Progenitor cell of endocrine pancreas (in vitro differentiated cells): ENCODE results near the gene CPOX. TPM values are rescaled to one million over a fixed set of nuclear protein-coding genes. Genes with fewer than 3 reads are reported as not detected.

Experiments used
- DNase-seq: peaks from one replicate; pipeline ENCODE4 v3.0.0; 2021; ENCODE audit warnings: low spot score; ENCODE audit not compliant: unreplicated experiment
- H3K27ac Mint-ChIP-seq: 2 replicates; pipeline ENCODE4 v1.8.0; 2021; ENCODE audit warnings: mild to moderate bottlenecking, moderate library complexity, mixed read lengths
- H3K27me3 Mint-ChIP-seq: 2 replicates; pipeline ENCODE4 v1.8.0; 2021; ENCODE audit warnings: mixed read lengths
- H3K36me3 Mint-ChIP-seq: 2 replicates; pipeline ENCODE4 v1.8.0; 2022; ENCODE audit warnings: mixed read lengths; ENCODE audit not compliant: insufficient read depth
- H3K4me1 Mint-ChIP-seq: 2 replicates; pipeline ENCODE4 v1.8.0; 2021; ENCODE audit warnings: low read depth, mixed read lengths
- H3K4me3 Mint-ChIP-seq: 2 replicates; pipeline ENCODE4 v1.8.0; 2021; ENCODE audit warnings: low read depth, mild to moderate bottlenecking, moderate library complexity, mixed read lengths
- H3K9me3 Mint-ChIP-seq: 2 replicates; pipeline ENCODE4 v1.8.0; 2021; ENCODE audit warnings: low read depth, mixed read lengths
- total RNA-seq: library from RNA; stranded (reverse); gene quantifications from 2 replicates; pipeline ENCODE4 v1.2.1, GENCODE V29; 2021
- TF ChIP-seq, protein P1 (sequence below): fragments of 200-600 bp; sonication (generic); IDR thresholded peaks from one replicate; pipeline ENCODE4 v1.5.0; 2021; ENCODE audit warnings: antibody characterized with exemption, mild to moderate bottlenecking; ENCODE audit not compliant: unreplicated experiment

The CPOX gene
- total RNA-seq, 1 donor from 2014 or later, result 24.4 TPM

- DNase-seq, result no peak
- H3K36me3 Mint-ChIP-seq, result no peaks in the 10 kb centered on the region
- no peaks in the 10 kb centered on the region for H3K27me3 Mint-ChIP-seq
- TF ChIP-seq, protein P1, sequence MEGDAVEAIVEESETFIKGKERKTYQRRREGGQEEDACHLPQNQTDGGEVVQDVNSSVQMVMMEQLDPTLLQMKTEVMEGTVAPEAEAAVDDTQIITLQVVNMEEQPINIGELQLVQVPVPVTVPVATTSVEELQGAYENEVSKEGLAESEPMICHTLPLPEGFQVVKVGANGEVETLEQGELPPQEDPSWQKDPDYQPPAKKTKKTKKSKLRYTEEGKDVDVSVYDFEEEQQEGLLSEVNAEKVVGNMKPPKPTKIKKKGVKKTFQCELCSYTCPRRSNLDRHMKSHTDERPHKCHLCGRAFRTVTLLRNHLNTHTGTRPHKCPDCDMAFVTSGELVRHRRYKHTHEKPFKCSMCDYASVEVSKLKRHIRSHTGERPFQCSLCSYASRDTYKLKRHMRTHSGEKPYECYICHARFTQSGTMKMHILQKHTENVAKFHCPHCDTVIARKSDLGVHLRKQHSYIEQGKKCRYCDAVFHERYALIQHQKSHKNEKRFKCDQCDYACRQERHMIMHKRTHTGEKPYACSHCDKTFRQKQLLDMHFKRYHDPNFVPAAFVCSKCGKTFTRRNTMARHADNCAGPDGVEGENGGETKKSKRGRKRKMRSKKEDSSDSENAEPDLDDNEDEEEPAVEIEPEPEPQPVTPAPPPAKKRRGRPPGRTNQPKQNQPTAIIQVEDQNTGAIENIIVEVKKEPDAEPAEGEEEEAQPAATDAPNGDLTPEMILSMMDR, result no peak
- H3K9me3 Mint-ChIP-seq, result no peaks in the 10 kb centered on the region
- peaks cover 3% of the 10 kb centered on the region for H3K4me1 Mint-ChIP-seq
- H3K27ac Mint-ChIP-seq, result no peak overlapping the region
- no peak overlapping the region for H3K4me3 Mint-ChIP-seq
These were observed 6.4 kb upstream of the CPOX start for GRCh38 chr3:98599647-98600411.

DNA sequence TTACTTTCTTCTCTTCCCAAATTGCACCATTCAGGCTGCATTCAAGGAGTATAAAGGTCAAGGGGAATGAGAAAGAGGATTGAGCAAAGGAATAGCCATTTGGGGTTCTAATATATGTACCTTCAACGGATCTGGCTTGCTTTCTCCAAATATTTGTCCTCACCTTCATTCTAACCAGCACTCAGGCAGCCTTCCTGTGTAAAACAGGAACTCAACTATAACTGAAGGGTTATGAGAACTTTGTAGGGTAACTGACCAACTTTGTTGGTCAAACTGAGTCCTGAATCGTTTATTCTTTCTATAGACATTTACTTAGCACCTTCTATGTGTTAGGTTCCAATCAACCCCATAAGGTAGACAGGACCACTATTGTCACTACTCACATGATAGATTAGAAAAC, 5.1 kb upstream of the CPOX start:
- TF ChIP-seq, protein P1, result no peak
- Mint-ChIP-seq H3K4me3 (no peak overlapping the region), H3K36me3 (no peaks in the 10 kb centered on the region), H3K9me3 (no peaks in the 10 kb centered on the region), H3K27me3 (no peaks in the 10 kb centered on the region), H3K27ac (no peak overlapping the region), H3K4me1 (peaks cover 3% of the 10 kb centered on the region)
- no peak for DNase-seq

GRCh38 chr3:98596541-98597500, 3.4 kb upstream of the CPOX start:
- H3K36me3 Mint-ChIP-seq, result no peaks in the 10 kb centered on the region
- TF ChIP-seq, protein P1, result peak; percentile 66
- H3K4me1 Mint-ChIP-seq, result peaks cover 12% of the 10 kb centered on the region
- H3K9me3 Mint-ChIP-seq, result no peaks in the 10 kb centered on the region
- H3K27ac Mint-ChIP-seq, result no peak overlapping the region
- no peak overlapping the region for H3K4me3 Mint-ChIP-seq
- no peak for DNase-seq
- no peaks in the 10 kb centered on the region for H3K27me3 Mint-ChIP-seq

DNA sequence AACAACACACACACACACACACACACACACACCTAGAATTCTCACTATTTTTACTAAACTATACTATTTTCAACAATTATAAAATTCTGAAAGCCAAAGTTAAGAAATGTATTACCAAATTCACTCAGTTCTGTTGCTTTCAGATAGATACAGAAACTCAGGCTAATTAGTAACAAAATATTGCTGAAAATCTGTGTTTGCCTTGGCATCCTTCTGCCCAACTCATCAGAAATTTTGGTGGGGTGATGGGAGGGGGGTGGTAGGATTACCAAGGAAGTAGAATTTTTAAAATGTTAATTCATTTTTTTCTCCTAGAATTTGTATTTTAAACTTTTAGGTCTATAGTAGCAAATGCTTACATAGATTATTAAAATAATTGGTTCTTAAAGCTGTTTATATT, 2.7 kb upstream of the CPOX start:
- DNase-seq, result no peak
- TF ChIP-seq, protein P1, result no peak
- Mint-ChIP-seq H3K4me3 (no peak overlapping the region), H3K4me1 (peaks cover 12% of the 10 kb centered on the region), H3K9me3 (no peaks in the 10 kb centered on the region), H3K27ac (no peak overlapping the region), H3K36me3 (no peaks in the 10 kb centered on the region), H3K27me3 (no peaks in the 10 kb centered on the region)

DNA sequence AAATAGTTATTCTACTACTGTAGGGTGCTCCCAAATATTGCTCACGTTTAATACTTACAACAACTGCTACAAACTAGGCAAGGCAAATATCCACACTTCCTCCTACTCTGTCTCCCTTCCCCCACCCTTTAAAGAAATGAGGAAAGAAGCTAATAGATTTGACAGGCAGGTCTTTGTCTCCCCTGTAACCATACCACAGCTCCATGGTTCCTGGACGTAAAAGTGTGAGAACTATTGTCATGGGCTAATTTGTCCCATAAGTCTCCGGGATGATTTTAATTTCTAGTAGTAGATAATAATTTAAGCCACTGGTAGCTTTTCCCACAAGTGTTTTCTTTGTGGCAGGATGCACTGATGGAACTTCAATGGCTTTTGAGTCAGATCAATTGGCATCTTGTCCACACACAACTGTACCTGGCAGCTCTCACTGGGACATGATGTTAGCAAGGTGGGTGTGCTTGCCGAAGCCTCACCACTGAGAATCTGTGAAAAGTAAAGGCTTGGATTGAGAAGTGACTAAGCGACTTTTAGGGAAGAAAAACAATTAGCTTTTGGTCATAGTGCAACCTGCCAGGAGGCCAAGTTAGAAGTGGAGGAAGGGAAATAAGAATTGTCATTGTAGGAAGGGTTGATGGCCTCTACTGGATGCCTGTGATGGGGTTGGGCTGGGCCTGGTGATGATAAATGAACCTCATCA, 1.4 kb upstream of the CPOX start:
- TF ChIP-seq, protein P1, result no peak
- H3K27me3 Mint-ChIP-seq, result no peaks in the 10 kb centered on the region
- DNase-seq, result no peak
- peak overlapping the region; percentile 8 for H3K4me3 Mint-ChIP-seq
- peaks cover 1% of the 10 kb centered on the region for H3K36me3 Mint-ChIP-seq
- no peak overlapping the region for H3K27ac Mint-ChIP-seq
- no peaks in the 10 kb centered on the region for H3K9me3 Mint-ChIP-seq
- H3K4me1 Mint-ChIP-seq, result peaks cover 12% of the 10 kb centered on the region
